Measurements from ENCODE around the gene ARHGAP4. TPM values are rescaled to one million over a fixed set of nuclear protein-coding genes. Genes with fewer than 3 reads are reported as not detected.

The ARHGAP4 gene
- total and polyA plus RNA-seq, 10 of the 15 experiments (the other 5 are each of a cell fraction or from before 2014, with no cell fraction given), result 0.71 to 120 (median 44.3) TPM

DNA sequence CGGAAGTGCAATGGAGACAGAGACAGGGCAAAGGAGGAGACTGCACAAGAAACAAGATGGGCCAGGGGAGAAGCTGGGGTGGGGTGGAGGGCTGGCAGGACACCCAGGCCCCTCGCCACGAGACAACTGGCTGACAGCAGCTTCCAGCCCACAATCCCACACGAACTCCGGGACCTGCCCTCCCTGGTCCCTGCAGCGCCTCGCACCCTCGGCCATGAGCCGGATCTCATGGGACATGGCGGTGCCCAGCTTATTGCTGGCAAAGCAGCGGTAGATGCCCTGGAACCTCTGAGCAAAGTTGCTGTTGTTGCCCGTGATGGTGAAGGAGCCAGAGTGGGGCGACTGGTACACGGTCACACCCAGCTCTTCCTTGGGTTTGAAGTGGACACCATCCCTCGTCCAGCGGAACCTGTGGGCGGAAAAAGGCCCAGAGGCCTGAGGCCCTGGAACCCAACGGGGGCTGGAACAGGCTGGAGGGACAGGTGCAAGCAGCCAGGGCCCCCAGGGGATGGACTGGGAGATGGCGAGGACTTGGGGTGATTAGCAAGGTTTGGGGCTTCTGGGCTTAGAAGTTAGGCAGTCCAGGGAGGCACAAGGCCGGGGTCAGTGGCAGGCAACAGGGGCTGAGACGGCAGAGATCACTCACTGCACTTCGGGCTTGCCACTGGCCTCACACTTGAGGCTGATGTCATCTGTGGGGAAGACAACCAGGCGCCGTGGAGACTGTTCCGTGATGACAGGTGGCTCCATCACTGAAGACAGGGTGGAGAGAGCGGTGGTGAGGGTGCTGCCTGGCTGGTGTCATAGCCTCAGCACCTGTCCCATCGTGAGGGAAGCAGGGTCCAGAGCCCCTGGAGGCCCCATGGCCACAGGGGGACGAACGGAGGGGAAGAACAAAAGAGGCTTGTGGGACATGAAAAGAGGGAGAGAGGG lies 53.9 kb downstream of the ARHGAP4 start:
- SMC1A ChIA-PET (ENCODE audit: uncharacterized antibody, unreplicated experiment), result no interaction called here
- 23% methylated on average over 28 of the region's 29 CpGs for WGBS (ENCODE audit: insufficient coverage, insufficient replicate concordance, low lambda C conversion rate, missing lambda C conversion rate)
- H3K27ac ChIP-seq (ENCODE audit: control insufficient read depth, insufficient read depth), result no peak overlapping the region
- in situ Hi-C loops (cut with MboI), result no loop called here
- intact Hi-C loops (cut with micrococcal nuclease; ENCODE audit: unreplicated experiment), result no loop called here
- H3K4me3 ChIP-seq, result no peak overlapping the region
- no peak for ATAC-seq
- H3K27me3 ChIP-seq (replicated peaks in 1 of 2; ENCODE audit: control insufficient read depth in 2 of 2, insufficient read depth in 2 of 2, low read length in 1 of 2), result peaks cover 2% of the 10 kb centered on the region in 2 experiments; a peak in 2 of 4 replicates
- no peaks in the 10 kb centered on the region for H3K36me3 ChIP-seq (ENCODE audit: control insufficient read depth in 2 of 2, insufficient read depth in 2 of 2, low read length in 1 of 2)
- H3K4me2 ChIP-seq (ENCODE audit: control insufficient read depth, insufficient read depth), result no peak overlapping the region
- DNase-seq (ENCODE audit: low read depth, low spot score), result no peak
- RAD21 ChIA-PET (ENCODE audit: unreplicated experiment), result no interaction called here
- H3K4me1 ChIP-seq (ENCODE audit: control insufficient read depth, insufficient read depth, low read length), result no peaks in the 10 kb centered on the region
- no peak for FAIRE-seq
- no TSS peak for BruUV-seq (replicated peaks)
- no peak overlapping the region for H2AFZ ChIP-seq (ENCODE audit: control insufficient read depth, low read depth, low read length)
- no peaks in the 10 kb centered on the region for H3K79me2 ChIP-seq (ENCODE audit: control insufficient read depth, insufficient read depth, low read length)
- POLR2A ChIA-PET, result no interaction called here
- no peaks in the 10 kb centered on the region for H4K20me1 ChIP-seq (ENCODE audit: control insufficient read depth, insufficient read depth)
- no peak overlapping the region for H3K9ac ChIP-seq (ENCODE audit: control insufficient read depth, insufficient read depth, low read length)
- no peaks in the 10 kb centered on the region; the same call in 2 of the 3 replicates for H3K9me3 ChIP-seq (replicated peaks; ENCODE audit: control insufficient read depth, insufficient read depth, low read length)
- TF ChIP-seq CREM (IDR thresholded peaks at IDR 0.05; ENCODE audit: low read depth) (no peak), CBX3 (IDR thresholded peaks at IDR 0.05; ENCODE audit: borderline replicate concordance, low read depth) (no peak), CBX5 (IDR thresholded peaks at IDR 0.05; ENCODE audit: low read depth) (no peak), CBFB (IDR thresholded peaks at IDR 0.05; ENCODE audit: low read depth) (no peak), ZNF207 (IDR thresholded peaks at IDR 0.05; ENCODE audit: borderline replicate concordance) (no peak), IKZF2 (IDR thresholded peaks at IDR 0.05) (no peak), BHLHE40 (IDR thresholded peaks at IDR 0.05; ENCODE audit: borderline replicate concordance in 1 of 2, low read depth in 2 of 2, low read length in 1 of 2) (no peak), MLLT1 (IDR thresholded peaks at IDR 0.05) (no peak), TCF3 (IDR thresholded peaks at IDR 0.05; ENCODE audit: borderline replicate concordance, insufficient read depth, low read depth, low read length) (no peak), TBL1XR1 (IDR thresholded peaks at IDR 0.05; ENCODE audit: low read depth, low read length) (no peak), FOS (IDR thresholded peaks at IDR 0.05; ENCODE audit: borderline replicate concordance, extremely low read depth, insufficient read length) (no peak), CHD4 (IDR thresholded peaks at IDR 0.05) (no peak), CHD2 (IDR thresholded peaks at IDR 0.05; ENCODE audit: borderline replicate concordance, low read depth, low read length) (no peak), KAT2A (conservative IDR thresholded peaks at IDR 0.05; ENCODE audit: control insufficient read depth, low read depth, low read length) (no peak), ZNF24 (IDR thresholded peaks at IDR 0.05) (no peak), ZBTB40 (IDR thresholded peaks at IDR 0.05; ENCODE audit: borderline replicate concordance) (no peak)
- TF ChIP-seq, protein P1, sequence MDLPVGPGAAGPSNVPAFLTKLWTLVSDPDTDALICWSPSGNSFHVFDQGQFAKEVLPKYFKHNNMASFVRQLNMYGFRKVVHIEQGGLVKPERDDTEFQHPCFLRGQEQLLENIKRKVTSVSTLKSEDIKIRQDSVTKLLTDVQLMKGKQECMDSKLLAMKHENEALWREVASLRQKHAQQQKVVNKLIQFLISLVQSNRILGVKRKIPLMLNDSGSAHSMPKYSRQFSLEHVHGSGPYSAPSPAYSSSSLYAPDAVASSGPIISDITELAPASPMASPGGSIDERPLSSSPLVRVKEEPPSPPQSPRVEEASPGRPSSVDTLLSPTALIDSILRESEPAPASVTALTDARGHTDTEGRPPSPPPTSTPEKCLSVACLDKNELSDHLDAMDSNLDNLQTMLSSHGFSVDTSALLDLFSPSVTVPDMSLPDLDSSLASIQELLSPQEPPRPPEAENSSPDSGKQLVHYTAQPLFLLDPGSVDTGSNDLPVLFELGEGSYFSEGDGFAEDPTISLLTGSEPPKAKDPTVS (IDR thresholded peaks at IDR 0.05; ENCODE audit: low read depth, low read length), result no peak
- CTCF ChIA-PET, result interaction anchor here (0.6 kb wide), 1 partner anchor 187 kb away, joined by 3 read pairs; no protein-coding TSS in a partner anchor

Data from GM12878 (cell line).